WTC11 (cell line): ENCODE results near the gene DCLK1. TPM values are rescaled to one million over a fixed set of nuclear protein-coding genes. Genes with fewer than 3 reads are reported as not detected.

Experiments
- ATAC-seq: fragments of 200-7000 bp; cut with Tn5 transposase; 2 replicates; pipeline ENCODE4 v1.10.0; 2021; ENCODE audit warnings: mild to moderate bottlenecking, moderate library complexity
- CTCF ChIA-PET: fragments of 300-600 bp; sonication (Branson Sonifier 250); formaldehyde crosslinking; loops from one replicate; lab custom pipeline; 2021; ENCODE audit warnings: antibody characterized with exemption; lab: Charles Lee
- POLR2A ChIA-PET: fragments of 350-600 bp; sonication (Branson Sonifier 250); formaldehyde crosslinking; loops from one replicate; lab custom pipeline; 2021; ENCODE audit warnings: antibody characterized with exemption; lab: Charles Lee
- DNase-seq: peaks from one replicate; pipeline ENCODE4 v3.0.0; 2021; ENCODE audit warnings: low spot score
- H3K27ac Mint-ChIP-seq: 2 replicates; pipeline ENCODE4 v1.8.0; 2021; ENCODE audit warnings: mixed read lengths
- H3K27me3 Mint-ChIP-seq: 2 replicates; pipeline ENCODE4 v1.8.0; 2021; ENCODE audit warnings: low read depth, mild to moderate bottlenecking, moderate library complexity, mixed read lengths
- H3K36me3 Mint-ChIP-seq: 2 replicates; pipeline ENCODE4 v1.8.0; 2021; ENCODE audit warnings: mixed read lengths
- H3K4me1 Mint-ChIP-seq: 2 replicates; pipeline ENCODE4 v1.8.0; 2022; ENCODE audit warnings: mixed read lengths
- H3K4me3 Mint-ChIP-seq: 2 replicates; pipeline ENCODE4 v1.8.0; 2021; ENCODE audit warnings: mild to moderate bottlenecking, moderate library complexity, mixed read lengths
- H3K9me3 Mint-ChIP-seq: 2 replicates; pipeline ENCODE4 v1.8.0; 2021; ENCODE audit warnings: mixed read lengths
- AR ChIP-seq: fragments of 250-450 bp; sonication (Bioruptor Pico); IDR thresholded peaks from 2 replicates; pipeline ENCODE4 v1.9.0; 2021; ENCODE audit warnings: mild to moderate bottlenecking
- ATF2 ChIP-seq: sonication (generic); formaldehyde crosslinking; IDR thresholded peaks from 2 replicates; pipeline ENCODE4 v1.8.1; 2022; ENCODE audit warnings: low read depth, missing genetic modification reagents, borderline replicate concordance
- CBFB ChIP-seq: sonication (generic); formaldehyde crosslinking; IDR thresholded peaks from 2 replicates; pipeline ENCODE4 v1.8.1; 2022; ENCODE audit warnings: mild to moderate bottlenecking, low read depth, missing genetic modification reagents
- E2F1 ChIP-seq: sonication (generic); formaldehyde crosslinking; IDR thresholded peaks from 2 replicates; pipeline ENCODE4 v1.8.0; 2022; ENCODE audit warnings: mild to moderate bottlenecking, missing genetic modification reagents
- E2F4 ChIP-seq: sonication (generic); formaldehyde crosslinking; IDR thresholded peaks from 2 replicates; pipeline ENCODE4 v1.8.1; 2022; ENCODE audit warnings: low read depth, mild to moderate bottlenecking, moderate library complexity, missing genetic modification reagents, borderline replicate concordance
- ELF4 ChIP-seq: sonication (generic); formaldehyde crosslinking; IDR thresholded peaks from 2 replicates; pipeline ENCODE4 v1.8.1; 2022; ENCODE audit warnings: low read depth, mild to moderate bottlenecking, moderate library complexity, missing genetic modification reagents
- ESRRA ChIP-seq: sonication (generic); formaldehyde crosslinking; IDR thresholded peaks from 2 replicates; pipeline ENCODE4 v1.8.1; 2022; ENCODE audit warnings: mild to moderate bottlenecking, missing genetic modification reagents, borderline replicate concordance
- GABPB1 ChIP-seq: sonication (generic); formaldehyde crosslinking; IDR thresholded peaks from 2 replicates; pipeline ENCODE4 v1.8.1; 2023; ENCODE audit warnings: mild to moderate bottlenecking, missing genetic modification reagents
- HMGXB4 ChIP-seq: sonication (generic); formaldehyde crosslinking; IDR thresholded peaks from 2 replicates; pipeline ENCODE4 v1.8.1; 2023; ENCODE audit warnings: mild to moderate bottlenecking, moderate library complexity, missing genetic modification reagents
- MXD4 ChIP-seq: fragments of 250-450 bp; sonication (Bioruptor Pico); IDR thresholded peaks from 2 replicates; pipeline ENCODE4 v1.8.0; 2021; ENCODE audit warnings: mild to moderate bottlenecking, moderate library complexity, borderline replicate concordance
- MYBL2 ChIP-seq: sonication (generic); formaldehyde crosslinking; IDR thresholded peaks from 2 replicates; pipeline ENCODE4 v1.8.1; 2023; ENCODE audit warnings: mild to moderate bottlenecking, moderate library complexity, missing genetic modification reagents
- NR3C1 ChIP-seq: sonication (generic); formaldehyde crosslinking; conservative IDR thresholded peaks from 2 replicates; pipeline ENCODE4 v1.8.1; 2023; ENCODE audit warnings: low read depth, mild to moderate bottlenecking, missing genetic modification reagents
- TCF7 ChIP-seq: sonication (generic); formaldehyde crosslinking; IDR thresholded peaks from 2 replicates; pipeline ENCODE4 v1.8.0; 2022; ENCODE audit warnings: mild to moderate bottlenecking, low read depth, missing genetic modification reagents, moderate library complexity
- ZNF263 ChIP-seq: sonication (generic); formaldehyde crosslinking; IDR thresholded peaks from 2 replicates; pipeline ENCODE4 v1.8.1; 2022; ENCODE audit warnings: low read depth, mild to moderate bottlenecking, moderate library complexity, missing genetic modification reagents
- ZNF425 ChIP-seq: fragments of 250-450 bp; sonication (Bioruptor Pico); conservative IDR thresholded peaks from 2 replicates; pipeline ENCODE4 v1.9.0; 2021; ENCODE audit warnings: mild to moderate bottlenecking
- total RNA-seq: library from RNA; stranded (reverse); gene quantifications from 3 replicates; pipeline ENCODE4 v1.2.3, GENCODE V29; 2021

The DCLK1 gene
- total RNA-seq, 1 experiment from 2014 or later: 18.5 TPM

- TF ChIP-seq ATF2: no peak
- no peak for TF ChIP-seq ZNF263
Measured at GRCh38 chr13:36173571-36174322, 42.6 kb upstream of the DCLK1 start (continued).

GRCh38 chr13:36166046-36166445 lies 34.9 kb upstream of the DCLK1 start:
- TF ChIP-seq TCF7 (CRISPR knock-in tag) (no peak), GABPB1 (CRISPR knock-in tag) (no peak), E2F4 (CRISPR knock-in tag) (no peak), ZNF425 (CRISPR knock-in tag) (no peak), AR (CRISPR knock-in tag) (no peak), NR3C1 (CRISPR knock-in tag) (no peak), ESRRA (CRISPR knock-in tag) (no peak), CBFB (no peak), MYBL2 (CRISPR knock-in tag) (no peak), ELF4 (CRISPR knock-in tag) (no peak), E2F1 (no peak), HMGXB4 (no peak), MXD4 (CRISPR knock-in tag) (no peak)

More at GRCh38 chr13:36166046-36166445, 34.9 kb upstream of the DCLK1 start:
- Mint-ChIP-seq H3K36me3 (no peaks in the 10 kb centered on the region), H3K9me3 (no peaks in the 10 kb centered on the region), H3K27ac (no peak overlapping the region), H3K27me3 (no peaks in the 10 kb centered on the region), H3K4me3 (no peak overlapping the region), H3K4me1 (peaks cover 17% of the 10 kb centered on the region)
- no peak for DNase-seq
- ATAC-seq: no peak
- ChIA-PET POLR2A (no interaction called here), CTCF (no interaction called here)
